VCaP (cell line): ENCODE measurements around the gene BCS1L.

ENCODE experiments used
- H3K27ac ChIP-seq: fragments of 450-650 bp; 2 replicates; pipeline ENCODE4 v1.5.1; 2017
- CTCF ChIP-seq: fragments of 450-650 bp; conservative IDR thresholded peaks from 2 replicates; pipeline ENCODE4 v1.5.1; 2017; ENCODE audit warnings: mild to moderate bottlenecking, moderate library complexity

The BCS1L gene

DNA sequence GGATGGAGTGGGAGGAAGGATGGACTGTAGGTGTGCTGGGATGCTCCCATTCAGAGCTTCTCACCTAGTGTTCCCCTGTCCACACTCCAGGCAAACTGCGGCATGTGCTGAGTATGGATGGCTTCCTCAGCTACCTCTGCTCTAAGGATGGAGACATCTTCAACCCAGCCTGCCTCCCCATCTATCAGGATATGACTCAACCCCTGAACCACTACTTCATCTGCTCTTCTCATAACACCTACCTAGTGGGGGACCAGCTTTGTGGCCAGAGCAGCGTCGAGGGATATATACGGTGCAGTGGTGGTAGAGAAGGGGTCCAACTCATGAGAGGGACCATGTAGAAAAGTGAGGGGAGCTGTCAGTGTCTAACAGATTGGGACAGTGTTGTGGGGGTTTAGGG, 31.5 kb upstream of the BCS1L start:
- TF ChIP-seq CTCF, result no peak
- H3K27ac ChIP-seq, result no peak overlapping the region

- TF ChIP-seq CTCF, result no peak
- no peak overlapping the region for H3K27ac ChIP-seq
These were observed 27.6 kb upstream of the BCS1L start for GRCh38 chr2:218631837-218632236.

DNA sequence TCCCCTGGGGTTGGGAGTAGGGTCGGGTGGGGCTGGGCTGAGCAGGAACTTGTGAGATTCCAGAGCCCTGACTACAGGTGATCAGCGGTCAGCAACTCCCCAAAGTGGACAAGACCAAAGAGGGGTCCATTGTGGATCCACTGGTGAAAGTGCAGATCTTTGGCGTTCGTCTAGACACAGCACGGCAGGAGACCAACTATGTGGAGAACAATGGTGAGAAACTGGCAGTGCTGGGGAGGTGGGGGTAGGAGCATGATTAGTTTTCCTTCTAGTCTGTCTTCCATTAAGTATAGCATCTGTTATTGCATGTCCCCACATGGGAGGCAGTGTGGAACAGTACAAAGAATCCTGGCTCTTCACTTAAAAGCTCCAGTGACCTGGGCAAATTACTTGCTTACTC, 23.8 kb upstream of the BCS1L start:
- no peak for TF ChIP-seq CTCF
- no peak overlapping the region for H3K27ac ChIP-seq

DNA sequence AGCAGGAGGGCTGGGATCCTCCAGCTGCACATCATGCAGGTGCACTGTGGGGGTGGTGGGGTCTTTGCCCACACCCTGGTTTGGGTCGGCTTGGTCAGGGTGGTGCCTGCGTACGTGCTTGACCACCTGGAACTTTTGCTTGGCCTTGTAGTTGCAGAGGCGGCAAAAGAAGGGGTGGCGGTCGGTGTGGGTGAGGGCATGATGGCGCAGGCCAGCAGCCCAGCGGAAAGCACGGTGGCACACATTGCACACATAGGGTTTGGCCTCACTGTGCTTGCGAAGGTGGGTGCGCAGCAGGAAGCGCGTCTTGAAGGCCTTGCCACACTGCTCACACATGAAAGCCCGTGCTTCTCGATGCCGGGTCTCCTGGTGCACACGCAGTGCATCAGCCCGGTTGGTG, 21.1 kb upstream of the BCS1L start:
- no peak overlapping the region for H3K27ac ChIP-seq
- no peak for TF ChIP-seq CTCF

GRCh38 chr2:218642121-218642656, 17.3 kb upstream of the BCS1L start:
- no peak overlapping the region for H3K27ac ChIP-seq
- TF ChIP-seq CTCF, result no peak

DNA sequence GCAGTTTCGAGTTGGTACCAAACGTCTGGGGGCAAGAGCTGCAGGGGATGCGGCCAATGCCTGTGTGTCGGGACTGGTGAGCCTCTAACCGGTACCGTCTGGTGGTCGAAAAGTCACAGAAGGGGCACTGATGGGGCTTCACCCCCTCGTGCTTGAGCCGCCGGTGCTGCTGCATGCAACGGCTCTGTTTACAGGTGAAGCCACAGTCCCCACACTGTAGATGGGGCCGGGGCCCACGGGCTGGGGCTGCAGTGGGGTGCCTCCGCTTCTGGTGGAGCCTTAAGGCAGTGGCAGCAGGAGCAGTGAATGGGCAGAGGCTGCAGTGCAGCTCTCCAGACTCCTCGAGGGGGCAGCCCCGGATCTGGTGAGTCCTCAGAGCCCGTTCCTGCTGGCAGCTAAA, 16.7 kb upstream of the BCS1L start:
- H3K27ac ChIP-seq, result no peak overlapping the region
- no peak for TF ChIP-seq CTCF

GRCh38 chr2:218643751-218644310, 15.7 kb upstream of the BCS1L start:
- H3K27ac ChIP-seq, result no peak overlapping the region
- TF ChIP-seq CTCF, result no peak
